Measurements from ENCODE around the gene SEC16B. TPM values are rescaled to one million over a fixed set of nuclear protein-coding genes. Genes with fewer than 3 reads are reported as not detected.

SEC16B gene
- total and polyA plus RNA-seq, 11 donors: 1.1 to 3.8 (median 2.3) TPM

DNA sequence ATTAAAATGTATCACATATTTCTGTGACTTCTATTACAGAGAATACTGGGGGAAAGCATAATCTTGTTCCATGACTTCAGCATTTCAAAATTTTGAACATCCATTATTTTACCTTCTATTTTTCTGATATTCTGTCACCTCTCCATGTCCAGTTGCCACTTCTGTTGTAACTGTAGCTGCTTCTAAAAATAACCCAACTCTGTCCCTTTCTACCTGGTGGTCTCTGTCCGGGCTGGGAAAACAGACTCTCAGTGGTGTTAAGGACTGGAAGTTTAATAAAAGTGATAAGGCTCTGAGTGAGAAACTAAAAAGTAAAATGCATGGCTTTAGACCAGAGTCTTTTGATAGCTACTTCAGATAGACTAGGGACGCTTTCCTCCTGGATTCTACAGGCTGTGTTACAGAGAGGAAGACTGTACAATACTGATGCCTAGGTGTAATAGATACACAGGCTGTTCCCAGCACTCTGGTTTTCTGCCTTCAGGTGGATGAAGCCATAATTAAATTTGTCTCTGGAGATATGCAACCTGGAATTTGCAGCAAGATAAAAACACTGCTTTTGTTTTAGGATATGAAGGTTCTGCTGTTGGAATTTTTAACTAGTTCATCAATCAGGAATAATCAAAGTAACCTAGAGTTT, 42.1 kb upstream of the SEC16B start:
- intact Hi-C loops (cut with DNase I): no loop called here
- Histone ChIP-seq H3K36me3 (peaks cover 0 to 30% (median 9%) of the 10 kb centered on the region in 9 donors), H3K27me3 (no peaks in the 10 kb centered on the region), H3K27ac (peak overlapping the region in 1 of 12 donors; percentile 22), H3K4me1 (peaks cover 0 to 13% (median 0%) of the 10 kb centered on the region in 12 donors), H3K9me3 (no peaks in the 10 kb centered on the region), H3K4me3 (no peak overlapping the region)
- DNase-seq (no peak), ATAC-seq (peak in 1 of 4 donors; percentile 28)
- TF ChIP-seq, protein P1, sequence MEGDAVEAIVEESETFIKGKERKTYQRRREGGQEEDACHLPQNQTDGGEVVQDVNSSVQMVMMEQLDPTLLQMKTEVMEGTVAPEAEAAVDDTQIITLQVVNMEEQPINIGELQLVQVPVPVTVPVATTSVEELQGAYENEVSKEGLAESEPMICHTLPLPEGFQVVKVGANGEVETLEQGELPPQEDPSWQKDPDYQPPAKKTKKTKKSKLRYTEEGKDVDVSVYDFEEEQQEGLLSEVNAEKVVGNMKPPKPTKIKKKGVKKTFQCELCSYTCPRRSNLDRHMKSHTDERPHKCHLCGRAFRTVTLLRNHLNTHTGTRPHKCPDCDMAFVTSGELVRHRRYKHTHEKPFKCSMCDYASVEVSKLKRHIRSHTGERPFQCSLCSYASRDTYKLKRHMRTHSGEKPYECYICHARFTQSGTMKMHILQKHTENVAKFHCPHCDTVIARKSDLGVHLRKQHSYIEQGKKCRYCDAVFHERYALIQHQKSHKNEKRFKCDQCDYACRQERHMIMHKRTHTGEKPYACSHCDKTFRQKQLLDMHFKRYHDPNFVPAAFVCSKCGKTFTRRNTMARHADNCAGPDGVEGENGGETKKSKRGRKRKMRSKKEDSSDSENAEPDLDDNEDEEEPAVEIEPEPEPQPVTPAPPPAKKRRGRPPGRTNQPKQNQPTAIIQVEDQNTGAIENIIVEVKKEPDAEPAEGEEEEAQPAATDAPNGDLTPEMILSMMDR (IDR thresholded peaks at IDR 0.05): no peak
- TF ChIP-seq POLR2A (IDR thresholded peaks at IDR 0.05): no peak
- WGBS, 4 donors: 48 to 62% (median 51%) methylated on average over 2 of the region's 2 CpGs

DNA sequence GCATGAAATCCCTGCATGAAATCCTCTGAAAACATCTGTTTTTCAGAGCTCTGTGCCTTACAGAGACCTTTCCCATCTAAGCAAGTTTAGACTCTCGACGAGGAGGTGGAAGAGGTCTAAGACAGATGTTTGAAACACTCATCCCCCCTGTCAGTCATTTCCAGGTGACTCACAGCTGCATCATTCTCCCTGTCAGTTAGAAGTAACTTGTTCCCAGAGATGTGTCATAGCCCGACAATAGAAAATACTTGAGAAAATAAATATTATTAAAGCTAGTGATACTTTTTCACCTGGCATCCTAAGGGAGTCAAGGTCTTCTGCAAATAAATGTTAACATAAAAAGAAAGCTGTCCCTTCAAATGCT, 41.6 kb upstream of the SEC16B start:
- ATAC-seq: peak in 2 of 4 donors; percentile 30 to 51
- H3K27ac ChIP-seq: peak overlapping the region in 1 of 12 donors; percentile 22
- WGBS, 4 donors: 29 to 45% (median 34%) methylated on average over 3 of the region's 3 CpGs
- no peaks in the 10 kb centered on the region for H3K9me3 ChIP-seq
- H3K27me3 ChIP-seq: no peaks in the 10 kb centered on the region
- peaks cover 0 to 30% (median 10%) of the 10 kb centered on the region in 9 donors for H3K36me3 ChIP-seq
- no peak overlapping the region for H3K4me3 ChIP-seq
- intact Hi-C loops (cut with DNase I): no loop called here
- DNase-seq: peak in 1 of 5 donors; percentile 38
- H3K4me1 ChIP-seq: peaks cover 0 to 13% (median 0%) of the 10 kb centered on the region in 12 donors
- TF ChIP-seq POLR2A (IDR thresholded peaks at IDR 0.05): no peak
- TF ChIP-seq, protein P1 (IDR thresholded peaks at IDR 0.05): no peak

GRCh38 chr1:178010674-178011464, 41.0 kb upstream of the SEC16B start:
- ATAC-seq (no peak), DNase-seq (no peak)
- peaks cover 0 to 13% (median 0%) of the 10 kb centered on the region in 12 donors for H3K4me1 ChIP-seq
- no peaks in the 10 kb centered on the region for H3K27me3 ChIP-seq
- H3K9me3 ChIP-seq: no peaks in the 10 kb centered on the region
- peak overlapping the region in 1 of 12 donors; percentile 22 for H3K27ac ChIP-seq
- H3K36me3 ChIP-seq: peaks cover 0 to 25% (median 10%) of the 10 kb centered on the region in 9 donors
- intact Hi-C loops (cut with DNase I): no loop called here
- WGBS, 4 donors: 72 to 78% (median 76%) methylated on average over 10 of the region's 10 CpGs
- TF ChIP-seq, protein P1 (IDR thresholded peaks at IDR 0.05): no peak
- no peak for TF ChIP-seq POLR2A (IDR thresholded peaks at IDR 0.05)
- H3K4me3 ChIP-seq: no peak overlapping the region

DNA sequence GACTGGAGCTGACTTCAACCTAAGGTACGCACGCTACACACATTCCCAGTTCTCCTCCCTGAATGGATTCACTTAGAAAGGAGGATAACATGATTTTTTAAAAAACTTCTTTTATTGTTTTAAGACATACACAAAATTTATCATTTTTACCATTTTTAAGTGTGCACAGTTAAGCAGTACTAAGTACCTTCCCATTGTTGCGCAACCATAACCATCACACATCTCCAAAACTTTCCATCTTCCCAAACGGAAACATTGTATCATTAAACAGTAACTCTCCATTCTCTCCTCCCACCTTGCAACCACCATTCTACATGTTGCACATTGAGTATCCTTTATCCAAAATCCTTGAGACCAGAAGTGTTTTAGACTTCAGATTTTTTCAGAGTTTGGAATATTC, 36.2 kb upstream of the SEC16B start:
- TF ChIP-seq POLR2A (IDR thresholded peaks at IDR 0.05): no peak
- TF ChIP-seq, protein P1 (IDR thresholded peaks at IDR 0.05): no peak
- Histone ChIP-seq H3K36me3 (peaks cover 0 to 28% (median 10%) of the 10 kb centered on the region in 9 donors), H3K27ac (no peak overlapping the region), H3K4me1 (peaks cover 0 to 2% (median 0%) of the 10 kb centered on the region in 12 donors), H3K27me3 (no peaks in the 10 kb centered on the region), H3K4me3 (no peak overlapping the region), H3K9me3 (no peaks in the 10 kb centered on the region)
- DNase-seq (no peak), ATAC-seq (no peak)
- 95 to 96% (median 95%) methylated on average over 4 of the region's 4 CpGs for WGBS, 4 donors
- intact Hi-C loops (cut with DNase I): no loop called here
